K562 (cell line): ENCODE results near the gene FGF22. TPM values are rescaled to one million over a fixed set of nuclear protein-coding genes. Genes with fewer than 3 reads are reported as not detected.

ENCODE experiments used
- ATAC-seq: fragments of 200-7000 bp; cut with Tn5 transposase; 3 replicates; pipeline ENCODE4 v1.9.1; 2020; ENCODE audit warnings: moderate library complexity
- BruUV-seq: library from RNA; stranded (reverse); fragments of 400-500 nt; replicated peaks from 2 replicates; lab custom pipeline; 2021; lab: Mats Ljungman, UMichigan
- CTCF ChIA-PET: fragments of 300-600 bp; formaldehyde crosslinking; extraction: SDS; loops from one replicate; lab custom pipeline; 2021; ENCODE audit warnings: low intra/inter-chr PET ratio; lab: Yijun Ruan, JAX
- POLR2A ChIA-PET: fragments of 300-600, 350-650 bp; sonication (Branson Sonifier 250); formaldehyde crosslinking; extraction: SDS; loops from one replicate; lab custom pipeline; 2021; ENCODE audit warnings: antibody characterized with exemption, inconsistent platforms; lab: Yijun Ruan, JAX
- DNase-seq, 4 experiments: peaks; one replicate each; pipeline versions ENCODE4 v3.0.0 to v3.0.0-alpha.2; 2011 to 2018; ENCODE audit warnings: low spot score in 3 of 4, mixed read lengths in 3 of 4; ENCODE audit errors: extremely low read depth in 1 of 4
- FAIRE-seq: peaks from 2 replicates; lab custom pipeline; 2011; peaks lifted over from hg19 to GRCh38; lab: Jason Lieb, UNC
- H2AFZ ChIP-seq: 2 replicates; pipeline ENCODE4 v1.6.0; 2011; ENCODE audit warnings: low read depth, low read length, control low read depth, inconsistent platforms
- H3K27ac ChIP-seq: fragments of 200-600 bp; 3 replicates; pipeline ENCODE4 v1.8.0; 2011; ENCODE audit warnings: low read depth, mild to moderate bottlenecking, control low read depth, inconsistent platforms, low read length, moderate library complexity, mixed read lengths; ENCODE audit errors: extremely low read depth
- H3K27me3 ChIP-seq, 2 experiments: fragments of 300-600 bp in 1 of 2; 2 replicates in 1 of 2; 3 replicates in 1 of 2; pipeline versions ENCODE4 v1.6.0 to v1.8.0; 2011; ENCODE audit warnings: inconsistent platforms in 2 of 2, low read length in 2 of 2, mild to moderate bottlenecking in 1 of 2, mixed read lengths in 1 of 2, moderate library complexity in 1 of 2; ENCODE audit not compliant: control insufficient read depth in 2 of 2, insufficient read depth in 2 of 2
- H3K36me3 ChIP-seq: fragments of 300-600 bp; 3 replicates; pipeline ENCODE4 v1.8.0; 2011; ENCODE audit warnings: mild to moderate bottlenecking, low read length, inconsistent platforms; ENCODE audit not compliant: control insufficient read depth, insufficient read depth
- H3K4me1 ChIP-seq, 2 experiments: fragments of 200-600 bp in 1 of 2; replicated peaks in 1 of 2; 2 replicates in 1 of 2; 3 replicates in 1 of 2; pipeline versions ENCODE4 v1.5.1 to v1.8.0; 2011; ENCODE audit warnings: inconsistent platforms in 2 of 2, low read length in 2 of 2, mild to moderate bottlenecking in 1 of 2, mixed read lengths in 1 of 2, moderate library complexity in 1 of 2; ENCODE audit not compliant: control insufficient read depth in 2 of 2, insufficient read depth in 2 of 2
- H3K4me2 ChIP-seq: 2 replicates; pipeline ENCODE4 v1.6.1; 2011; ENCODE audit warnings: low read length, control low read depth, inconsistent platforms, mixed read lengths; ENCODE audit not compliant: insufficient read depth
- H3K4me3 ChIP-seq: fragments of 200-600 bp; sonication (generic), shearing (Covaris generic); 2 replicates; pipeline ENCODE4 v1.5.1; 2016; ENCODE audit warnings: control low read depth, inconsistent platforms
- H3K79me2 ChIP-seq: fragments of 200-600 bp; 3 replicates; pipeline ENCODE4 v1.8.0; 2011; ENCODE audit warnings: low read length, inconsistent platforms; ENCODE audit not compliant: control insufficient read depth, insufficient read depth
- H3K9ac ChIP-seq, 2 experiments: 2 replicates each; pipeline versions ENCODE4 v1.6.0 to v1.6.1; 2011; ENCODE audit warnings: low read depth in 2 of 2, low read length in 2 of 2, control low read depth in 1 of 2, inconsistent platforms in 1 of 2, mild to moderate bottlenecking in 1 of 2, mixed read lengths in 1 of 2; ENCODE audit not compliant: insufficient read depth in 1 of 2
- H3K9me1 ChIP-seq: one replicate; pipeline ENCODE4 v1.6.0; 2011; ENCODE audit warnings: inconsistent platforms, mild to moderate bottlenecking, low read length, moderate library complexity; ENCODE audit not compliant: control insufficient read depth, insufficient read depth
- H3K9me3 ChIP-seq: replicated peaks from 2 replicates; pipeline ENCODE4 v1.5.1; 2011; ENCODE audit warnings: low read depth, low read length, inconsistent platforms; ENCODE audit not compliant: control insufficient read depth, insufficient read depth
- H4K20me1 ChIP-seq: replicated peaks from 2 replicates; pipeline ENCODE4 v1.6.1; 2011; ENCODE audit warnings: low read length, inconsistent platforms, mixed read lengths; ENCODE audit not compliant: control insufficient read depth, insufficient read depth
- BCOR ChIP-seq: fragments of 450-650 bp; IDR thresholded peaks from 2 replicates; pipeline ENCODE4 v1.6.1; 2016
- NFE2L1 ChIP-seq: fragments of 450-650 bp; IDR thresholded peaks from 2 replicates; pipeline ENCODE4 v1.6.1; 2016; ENCODE audit warnings: missing genetic modification characterization, low read depth, mild to moderate bottlenecking, missing compliant biosample characterization, moderate library complexity, borderline replicate concordance
- SREBF2 ChIP-seq: sonication (generic); formaldehyde crosslinking; IDR thresholded peaks from 2 replicates; pipeline ENCODE4 v1.4.0; 2020; ENCODE audit warnings: mild to moderate bottlenecking, missing genetic modification reagents
- ZBTB33 ChIP-seq: sonication (generic); formaldehyde crosslinking; IDR thresholded peaks from 2 replicates; pipeline ENCODE4 v1.8.1; 2023; ENCODE audit warnings: mild to moderate bottlenecking, missing genetic modification reagents
- ZKSCAN8 ChIP-seq: fragments of 200-800 bp; sonication (Bioruptor generic); IDR thresholded peaks from 2 replicates; pipeline ENCODE4 v1.6.1; 2016; ENCODE audit warnings: missing genetic modification characterization, missing compliant biosample characterization
- WGBS: fragments of 100-300 bp; shearing (Covaris generic); methylation state at CpG from one replicate; pipeline ENCODE4 v1.1.6; 2016; ENCODE audit warnings: low coverage, mixed read lengths; ENCODE audit not compliant: insufficient coverage; ENCODE audit errors: missing lambda C conversion rate; 5-methylcytosine and 5-hydroxymethylcytosine counted together
- in situ Hi-C: fragments of 300-500 bp; cut with MboI; formaldehyde crosslinking; loops from 4 replicates; pipeline ENCODE4 v1.15.0; 2018; ENCODE audit warnings: inconsistent platforms, mixed read lengths
- intact Hi-C: fragments of 100-400 bp; cut with micrococcal nuclease; formaldehyde crosslinking; loops from 2 replicates; pipeline ENCODE4 v1.14.2; 2022
- polyA plus RNA-seq, 8 experiments: library from polyadenylated mRNA; depleted of rRNA in 4 of 8; stranded (reverse) in 5 of 8; unstranded in 3 of 8; fragments of >200 nt; fragmentation: Nextera tagmentation in 2 of 8; fragmentation: Illumina TruSeq in 1 of 8; extraction: Ambion mirVana in 2 of 8; extraction: Trizol in 1 of 8; gene quantifications; 2 replicates each; pipeline versions ENCODE4 v1.2.1 to v1.2.3, GENCODE V29; 2011 to 2014; ENCODE audit warnings: inconsistent platforms in 1 of 8, missing spikeins in 1 of 8
- total RNA-seq, 7 experiments: library from RNA; depleted of rRNA in 6 of 7; stranded (reverse); fragments of >200 nt in 6 of 7; fragmentation: Illumina TruSeq in 2 of 7; extraction: Trizol in 2 of 7; gene quantifications; 2 replicates each; pipeline versions ENCODE4 v1.2.1 to v1.2.3, GENCODE V29; 2011 to 2021; ENCODE audit warnings: low replicate concordance in 1 of 7

The FGF22 gene
- total and polyA plus RNA-seq, 9 of the 15 experiments (the other 6 are each of a cell fraction or from before 2014, with no cell fraction given): 0.14 to 2.2 (median 0.86) TPM; not detected in 4

DNA sequence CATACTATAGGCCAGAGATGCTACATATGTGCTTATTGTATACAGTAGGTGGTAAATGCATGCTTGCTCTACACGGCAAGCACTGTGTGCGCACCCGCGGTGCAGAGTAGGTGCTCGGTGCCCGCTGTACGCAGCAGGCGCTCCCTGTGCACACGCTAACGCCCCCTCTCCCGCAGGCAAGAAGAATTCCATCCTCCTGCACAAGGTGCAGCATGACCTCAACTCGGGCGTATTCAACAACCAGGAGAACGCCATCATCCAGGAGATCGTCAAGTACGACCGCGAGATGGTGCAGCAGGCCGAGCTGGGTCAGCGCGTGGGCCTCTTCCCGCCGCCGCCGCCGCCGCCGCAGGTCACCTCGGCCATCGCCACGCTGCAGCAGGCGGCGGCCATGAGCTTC is 24.1 kb upstream of the FGF22 start:
- H3K9me1 ChIP-seq: no peaks in the 10 kb centered on the region
- no peak overlapping the region for H3K9ac ChIP-seq
- no peak for FAIRE-seq
- no peaks in the 10 kb centered on the region for H3K27me3 ChIP-seq
- in situ Hi-C loops: no loop called here
- H3K4me1 ChIP-seq: peaks cover 10 to 27% of the 10 kb centered on the region in 2 experiments
- WGBS: 92% methylated on average over 15 of the region's 33 CpGs
- H2AFZ ChIP-seq: no peak overlapping the region
- peaks cover 64% of the 10 kb centered on the region; the same call in 2 of the 3 replicates for H3K36me3 ChIP-seq
- intact Hi-C loops: no loop called here
- H3K27ac ChIP-seq: no peak overlapping the region
- no peak overlapping the region for H3K4me2 ChIP-seq
- no TSS peak for BruUV-seq
- POLR2A ChIA-PET: no interaction called here
- H3K9me3 ChIP-seq: no peaks in the 10 kb centered on the region; the same call in 1 of the 2 replicates
- no peak overlapping the region for H3K4me3 ChIP-seq
- H4K20me1 ChIP-seq: no peaks in the 10 kb centered on the region
- TF ChIP-seq SREBF2 (no peak), NFE2L1 (no peak), ZKSCAN8 (peak; percentile 97), ZBTB33 (CRISPR knock-in tag) (peak; percentile 95), BCOR (peak; percentile 45; the same call in 1 of the 2 replicates)
- TF ChIP-seq, all 486 proteins: peak for 3
- CTCF ChIA-PET: no interaction called here
- no peaks in the 10 kb centered on the region for H3K79me2 ChIP-seq
- DNase-seq (no peak), ATAC-seq (no peak)
